ENCODE measurements around the gene PPP5C. TPM values are rescaled to one million over a fixed set of nuclear protein-coding genes. Genes with fewer than 3 reads are reported as not detected.
"Not testable (repeated sequence)": the region's sequence is repeated elsewhere in the genome, so short reads cannot be mapped to it uniquely, and the experiment has no call there.

PPP5C gene
- total RNA-seq, 2 experiments from 2014 or later: 108 to 111 TPM

- DNase-seq: no peak
- Mint-ChIP-seq H3K4me1 (ENCODE audit: low read depth) (peaks cover 3% of the 10 kb centered on the region), H3K36me3 (ENCODE audit: low read depth) (no peaks in the 10 kb centered on the region), H3K27me3 (peaks cover 59% of the 10 kb centered on the region), H3K27ac (no peak within 1 kb of the TSS), H3K9me3 (no peaks in the 10 kb centered on the region), H3K4me3 (no peak within 1 kb of the TSS)
- no peak for TF ChIP-seq CTCF (IDR thresholded peaks at IDR 0.05)
- CTCF ChIA-PET: interaction anchor here (1.2 to 2.0 kb wide), 2 partner anchors 11 to 17 kb away, joined by 3 to 6 read pairs; no protein-coding TSS in a partner anchor
- no peak for ATAC-seq
- POLR2A ChIA-PET: interaction anchor here (0.7 kb wide), 1 partner anchor 92 kb away, joined by 3 read pairs; no protein-coding TSS in a partner anchor
- intact Hi-C loops (cut with micrococcal nuclease): no loop called here
Observed at GRCh38 chr19:46413262-46414031, 66.6 kb downstream of the PPP5C start, which contains the start of gene CCDC8. Gene CCDC8, minus strand, starts transcription at chr19:46413564. Its CDS starts 754 bp downstream, at chr19:46412810.

GRCh38 chr19:46414899-46415298, 68.0 kb downstream of the PPP5C start:
- H3K27me3 Mint-ChIP-seq: peaks cover 53% of the 10 kb centered on the region
- intact Hi-C loops (cut with micrococcal nuclease); ATAC-seq; H3K27ac Mint-ChIP-seq; H3K4me1 Mint-ChIP-seq (ENCODE audit: low read depth); H3K36me3 Mint-ChIP-seq (ENCODE audit: low read depth); DNase-seq; H3K9me3 Mint-ChIP-seq; H3K4me3 Mint-ChIP-seq: not testable (repeated sequence)
- ChIA-PET CTCF (interaction anchor here (1.0 to 1.6 kb wide), 2 partner anchors 13 to 74 kb away, joined by 3 to 5 read pairs; no protein-coding TSS in a partner anchor), POLR2A (interaction anchor here (0.7 kb wide), 1 partner anchor 261 kb away, joined by 3 read pairs; no protein-coding TSS in a partner anchor)

- H3K27ac Mint-ChIP-seq; H3K4me3 Mint-ChIP-seq; intact Hi-C loops (cut with micrococcal nuclease); POLR2A ChIA-PET; H3K36me3 Mint-ChIP-seq (ENCODE audit: low read depth); H3K9me3 Mint-ChIP-seq; H3K4me1 Mint-ChIP-seq (ENCODE audit: low read depth): not testable (repeated sequence)
- CTCF ChIA-PET: interaction anchor here (1.0 to 1.6 kb wide), 2 partner anchors 14 to 73 kb away, joined by 3 to 5 read pairs; no protein-coding TSS in a partner anchor
- peak; percentile 34 for ATAC-seq
- DNase-seq: peak; percentile 59
- H3K27me3 Mint-ChIP-seq: peaks cover 48% of the 10 kb centered on the region
Observed at GRCh38 chr19:46415804-46416709, 69.2 kb downstream of the PPP5C start.

- DNase-seq: no peak
- no peak for ATAC-seq
- intact Hi-C loops (cut with micrococcal nuclease): no loop called here
- Mint-ChIP-seq H3K9me3 (no peaks in the 10 kb centered on the region), H3K27me3 (peaks cover 35% of the 10 kb centered on the region), H3K36me3 (ENCODE audit: low read depth) (no peaks in the 10 kb centered on the region), H3K4me3 (no peak overlapping the region), H3K27ac (no peak overlapping the region), H3K4me1 (ENCODE audit: low read depth) (peaks cover 3% of the 10 kb centered on the region)
- no peak for TF ChIP-seq CTCF (IDR thresholded peaks at IDR 0.05)
- POLR2A ChIA-PET: no interaction called here
- CTCF ChIA-PET: interaction anchor here (1.4 kb wide), 1 partner anchor 12 kb away, joined by 3 read pairs; no protein-coding TSS in a partner anchor
Observed at GRCh38 chr19:46420056-46420455, 73.2 kb downstream of the PPP5C start.

- TF ChIP-seq CTCF (IDR thresholded peaks at IDR 0.05): no peak
- no peaks in the 10 kb centered on the region for H3K36me3 Mint-ChIP-seq (ENCODE audit: low read depth)
- peaks cover 16% of the 10 kb centered on the region for H3K4me1 Mint-ChIP-seq (ENCODE audit: low read depth)
- H3K27ac Mint-ChIP-seq: no peak overlapping the region
- intact Hi-C loops (cut with micrococcal nuclease): no loop called here
- ChIA-PET CTCF (no interaction called here), POLR2A (no interaction called here)
- no peak overlapping the region for H3K4me3 Mint-ChIP-seq
- DNase-seq (no peak), ATAC-seq (no peak)
- H3K27me3 Mint-ChIP-seq: peaks cover 37% of the 10 kb centered on the region
- no peaks in the 10 kb centered on the region for H3K9me3 Mint-ChIP-seq
Observed at GRCh38 chr19:46422344-46422743, 75.5 kb downstream of the PPP5C start.
